ENCODE measurements around the gene YAE1.

GRCh38 chr7:39565538-39565937 lies 666 bp upstream of the YAE1 start:
- TF ChIP-seq POLR2A (IDR thresholded peaks at IDR 0.05) (no peak), CTCF (IDR thresholded peaks at IDR 0.05) (no peak)

Data from right lobe of liver (tissue), 4 donors.